ENCODE measurements around the gene GAST. TPM values are rescaled to one million over a fixed set of nuclear protein-coding genes. Genes with fewer than 3 reads are reported as not detected.

Gene GAST
- total and polyA plus RNA-seq, 2 of the 13 experiments (the other 11 are each of a cell fraction or from before 2014, with no cell fraction given), result 0.32 to 0.42 TPM

DNA sequence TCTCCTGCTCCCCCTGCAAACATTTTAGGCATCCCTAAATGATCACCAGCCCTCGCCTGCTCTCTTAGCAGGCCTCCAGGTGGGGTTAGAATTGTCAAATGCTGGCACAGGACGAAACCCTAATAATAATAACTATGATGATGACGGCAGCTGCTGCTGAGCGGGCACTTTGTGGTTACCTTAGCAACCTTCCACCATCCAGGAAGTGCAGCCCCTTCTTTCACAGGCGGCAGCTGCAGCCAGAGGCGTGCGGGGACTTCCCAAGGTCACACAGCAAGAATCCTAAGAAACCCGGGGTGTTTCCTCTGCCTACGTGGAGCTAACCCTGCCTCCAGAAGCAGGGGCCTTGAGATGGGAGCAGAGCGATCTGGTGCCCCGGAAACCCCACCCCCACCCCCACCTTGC is 45.9 kb upstream of the GAST start:
- Histone ChIP-seq H3K9ac (ENCODE audit: insufficient read depth, low read depth, low read length) (peak overlapping the region; percentile 59), H3K4me1 (ENCODE audit: insufficient read depth, low read length) (peaks cover 47% of the 10 kb centered on the region), H3K9me3 (ENCODE audit: low read length) (no peaks in the 10 kb centered on the region), H3K79me2 (ENCODE audit: insufficient read depth, low read length) (no peaks in the 10 kb centered on the region), H4K20me1 (ENCODE audit: insufficient read depth, low read length) (no peaks in the 10 kb centered on the region), H3K36me3 (replicated peaks in 1 of 2; ENCODE audit: control insufficient read depth in 1 of 2, insufficient read depth in 2 of 2, low read length in 2 of 2) (no peaks in the 10 kb centered on the region), H3K27me3 (ENCODE audit: control insufficient read depth in 1 of 2, insufficient read depth in 2 of 2, low read length in 2 of 2) (peaks cover 0 to 16% of the 10 kb centered on the region in 2 experiments; a peak in 2 of 5 replicates), H3K4me2 (ENCODE audit: low read depth, low read length) (peak overlapping the region; percentile 100), H3K4me3 (replicated peaks in 1 of 3; ENCODE audit: insufficient read depth in 1 of 3, low read depth in 2 of 3, low read length in 3 of 3) (peak overlapping the region; percentile 54 to 80 (median 55)), H2AFZ (ENCODE audit: low read length) (peak overlapping the region; percentile 12), H3K27ac (ENCODE audit: extremely low read length, insufficient read depth, low read length) (peak overlapping the region; percentile 9)
- intact Hi-C loops (cut with micrococcal nuclease; ENCODE audit: unreplicated experiment) (loop anchor here (1.0 to 10.0 kb wide), 4 partner anchors 22 to 1051 kb away; partner anchors contain the start of gene EIF1), in situ Hi-C loops (cut with HindIII; ENCODE audit: extremely low pct_ligation_motif_present, low pct_unique_long_range_greater_than_20kb) (no loop called here)
- no TSS peak for BruUV-seq (replicated peaks)
- 7% methylated on average over 6 of the region's 11 CpGs for WGBS (ENCODE audit: low lambda C conversion rate)
- POLR2A ChIA-PET, result interaction anchor here (0.9 to 6.3 kb wide), 6 partner anchors 10 to 847 kb away, joined by 3 to 102 read pairs (median 5); partner anchors contain the start of gene EIF1
- ATAC-seq (peak; percentile 24), FAIRE-seq (no peak), DNase-seq (ENCODE audit: low spot score) (no peak)
- CTCF ChIA-PET (ENCODE audit: low intra/inter-chr PET ratio, low total read pairs), result interaction anchor here (0.6 to 8.5 kb wide), 8 partner anchors 17 to 863 kb away, joined by 3 to 242 read pairs (median 4); partner anchors contain the start of gene EIF1
- TF ChIP-seq CEBPB (IDR thresholded peaks at IDR 0.05; ENCODE audit: borderline replicate concordance, low read depth, low read length), result no peak
- no peak for TF ChIP-seq ZNF180 (CRISPR knock-in tag; IDR thresholded peaks at IDR 0.05; ENCODE audit: borderline replicate concordance, low read depth)
- no peak for TF ChIP-seq ZFP36 (IDR thresholded peaks at IDR 0.05; ENCODE audit: borderline replicate concordance, low read depth, low read length, partially characterized antibody)
- 0 out of 2 replicates have a peak, but pooled peaks have one; percentile 6 for TF ChIP-seq ZFX (CRISPR knock-in tag; IDR thresholded peaks at IDR 0.05; ENCODE audit: low read depth)
- TF ChIP-seq ZC3H13 (CRISPR knock-in tag; IDR thresholded peaks at IDR 0.05), result no peak
- TF ChIP-seq ZNF205 (CRISPR knock-in tag; IDR thresholded peaks at IDR 0.05), result peak; percentile 16; the same call in 1 of the 2 replicates
- TF ChIP-seq RBM22 (optimal IDR thresholded peaks at IDR 0.05; ENCODE audit: low read length), result no peak
- no peak for TF ChIP-seq POLR2AphosphoS2 (IDR thresholded peaks at IDR 0.05; ENCODE audit: low read depth, low read length)
- TF ChIP-seq MED13 (CRISPR knock-in tag; IDR thresholded peaks at IDR 0.05), result no peak
- peak; percentile 15; the same call in 1 of the 2 replicates for TF ChIP-seq KDM3A (CRISPR knock-in tag; IDR thresholded peaks at IDR 0.05; ENCODE audit: low read depth)
- 0 out of 2 replicates have a peak, but pooled peaks have one; percentile 9 for TF ChIP-seq ERF (CRISPR knock-in tag; IDR thresholded peaks at IDR 0.05)
- TF ChIP-seq, protein P1, sequence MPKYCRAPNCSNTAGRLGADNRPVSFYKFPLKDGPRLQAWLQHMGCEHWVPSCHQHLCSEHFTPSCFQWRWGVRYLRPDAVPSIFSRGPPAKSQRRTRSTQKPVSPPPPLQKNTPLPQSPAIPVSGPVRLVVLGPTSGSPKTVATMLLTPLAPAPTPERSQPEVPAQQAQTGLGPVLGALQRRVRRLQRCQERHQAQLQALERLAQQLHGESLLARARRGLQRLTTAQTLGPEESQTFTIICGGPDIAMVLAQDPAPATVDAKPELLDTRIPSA (CRISPR knock-in tag; IDR thresholded peaks at IDR 0.05; ENCODE audit: borderline replicate concordance), result no peak
- TF ChIP-seq ZSCAN21 (CRISPR knock-in tag; IDR thresholded peaks at IDR 0.05; ENCODE audit: borderline replicate concordance), result 0 out of 2 replicates have a peak, but pooled peaks have one; percentile 18
- TF ChIP-seq, protein P2, sequence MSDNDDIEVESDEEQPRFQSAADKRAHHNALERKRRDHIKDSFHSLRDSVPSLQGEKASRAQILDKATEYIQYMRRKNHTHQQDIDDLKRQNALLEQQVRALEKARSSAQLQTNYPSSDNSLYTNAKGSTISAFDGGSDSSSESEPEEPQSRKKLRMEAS (IDR thresholded peaks at IDR 0.05), result peak; percentile 9; the same call in 1 of the 2 replicates
- TF ChIP-seq, protein P3, sequence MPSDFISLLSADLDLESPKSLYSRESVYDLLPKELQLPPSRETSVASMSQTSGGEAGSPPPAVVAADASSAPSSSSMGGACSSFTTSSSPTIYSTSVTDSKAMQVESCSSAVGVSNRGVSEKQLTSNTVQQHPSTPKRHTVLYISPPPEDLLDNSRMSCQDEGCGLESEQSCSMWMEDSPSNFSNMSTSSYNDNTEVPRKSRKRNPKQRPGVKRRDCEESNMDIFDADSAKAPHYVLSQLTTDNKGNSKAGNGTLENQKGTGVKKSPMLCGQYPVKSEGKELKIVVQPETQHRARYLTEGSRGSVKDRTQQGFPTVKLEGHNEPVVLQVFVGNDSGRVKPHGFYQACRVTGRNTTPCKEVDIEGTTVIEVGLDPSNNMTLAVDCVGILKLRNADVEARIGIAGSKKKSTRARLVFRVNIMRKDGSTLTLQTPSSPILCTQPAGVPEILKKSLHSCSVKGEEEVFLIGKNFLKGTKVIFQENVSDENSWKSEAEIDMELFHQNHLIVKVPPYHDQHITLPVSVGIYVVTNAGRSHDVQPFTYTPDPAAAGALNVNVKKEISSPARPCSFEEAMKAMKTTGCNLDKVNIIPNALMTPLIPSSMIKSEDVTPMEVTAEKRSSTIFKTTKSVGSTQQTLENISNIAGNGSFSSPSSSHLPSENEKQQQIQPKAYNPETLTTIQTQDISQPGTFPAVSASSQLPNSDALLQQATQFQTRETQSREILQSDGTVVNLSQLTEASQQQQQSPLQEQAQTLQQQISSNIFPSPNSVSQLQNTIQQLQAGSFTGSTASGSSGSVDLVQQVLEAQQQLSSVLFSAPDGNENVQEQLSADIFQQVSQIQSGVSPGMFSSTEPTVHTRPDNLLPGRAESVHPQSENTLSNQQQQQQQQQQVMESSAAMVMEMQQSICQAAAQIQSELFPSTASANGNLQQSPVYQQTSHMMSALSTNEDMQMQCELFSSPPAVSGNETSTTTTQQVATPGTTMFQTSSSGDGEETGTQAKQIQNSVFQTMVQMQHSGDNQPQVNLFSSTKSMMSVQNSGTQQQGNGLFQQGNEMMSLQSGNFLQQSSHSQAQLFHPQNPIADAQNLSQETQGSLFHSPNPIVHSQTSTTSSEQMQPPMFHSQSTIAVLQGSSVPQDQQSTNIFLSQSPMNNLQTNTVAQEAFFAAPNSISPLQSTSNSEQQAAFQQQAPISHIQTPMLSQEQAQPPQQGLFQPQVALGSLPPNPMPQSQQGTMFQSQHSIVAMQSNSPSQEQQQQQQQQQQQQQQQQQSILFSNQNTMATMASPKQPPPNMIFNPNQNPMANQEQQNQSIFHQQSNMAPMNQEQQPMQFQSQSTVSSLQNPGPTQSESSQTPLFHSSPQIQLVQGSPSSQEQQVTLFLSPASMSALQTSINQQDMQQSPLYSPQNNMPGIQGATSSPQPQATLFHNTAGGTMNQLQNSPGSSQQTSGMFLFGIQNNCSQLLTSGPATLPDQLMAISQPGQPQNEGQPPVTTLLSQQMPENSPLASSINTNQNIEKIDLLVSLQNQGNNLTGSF (CRISPR knock-in tag; IDR thresholded peaks at IDR 0.05), result no peak
- TF ChIP-seq MAFK (conservative IDR thresholded peaks at IDR 0.05 in 1 of 2, IDR thresholded peaks at IDR 0.05 in 1 of 2; ENCODE audit: low read length in 2 of 2), result peak; percentile 25 to 29; a peak in 1 of 4 replicates
- no peak for TF ChIP-seq NR2F2 (IDR thresholded peaks at IDR 0.05; ENCODE audit: borderline replicate concordance, low read depth)
- 0 out of 2 replicates have a peak, but pooled peaks have one; percentile 14 for TF ChIP-seq REPIN1 (CRISPR knock-in tag; IDR thresholded peaks at IDR 0.05; ENCODE audit: borderline replicate concordance, low read depth)
- TF ChIP-seq GATAD2A (CRISPR knock-in tag; IDR thresholded peaks at IDR 0.05), result peak; percentile 5; the same call in 1 of the 2 replicates

All from HepG2 (cell line).